Keratinocyte (primary cell): ENCODE results near the gene BCL2L11. TPM values are rescaled to one million over a fixed set of nuclear protein-coding genes. Genes with fewer than 3 reads are reported as not detected.

Experiments used
- DNase-seq: peaks from one replicate; pipeline ENCODE4 v3.0.0-alpha.2; 2011; ENCODE audit warnings: low read depth, missing footprints, low spot score
- FAIRE-seq: peaks from 2 replicates; lab custom pipeline; 2011; peaks lifted over from hg19 to GRCh38; lab: Jason Lieb, UNC
- H2AFZ ChIP-seq: 2 replicates; pipeline ENCODE4 v1.6.0; 2012; ENCODE audit warnings: low read length, control low read depth, inconsistent platforms; ENCODE audit not compliant: control insufficient read depth
- H3K27ac ChIP-seq: 2 replicates; pipeline ENCODE4 v1.5.1; 2011; ENCODE audit warnings: low read length; ENCODE audit not compliant: control insufficient read depth, insufficient read depth
- H3K27me3 ChIP-seq: 3 replicates; pipeline ENCODE4 v1.6.0; 2011; ENCODE audit warnings: low read length; ENCODE audit not compliant: control insufficient read depth, insufficient read depth; ENCODE audit errors: extremely low read depth
- H3K36me3 ChIP-seq, 2 experiments: 2 replicates in 1 of 2; 3 replicates in 1 of 2; pipeline ENCODE4 v1.5.1; 2011; ENCODE audit warnings: low read length in 2 of 2, mild to moderate bottlenecking in 1 of 2; ENCODE audit not compliant: control insufficient read depth in 2 of 2, insufficient read depth in 2 of 2; ENCODE audit errors: extremely low read depth in 1 of 2
- H3K4me1 ChIP-seq: 3 replicates; pipeline ENCODE4 v1.5.1; 2011; ENCODE audit warnings: low read length; ENCODE audit not compliant: control insufficient read depth, insufficient read depth; ENCODE audit errors: extremely low read depth
- H3K4me2 ChIP-seq: 3 replicates; pipeline ENCODE4 v1.6.0; 2011; ENCODE audit warnings: low read depth, low read length; ENCODE audit not compliant: control insufficient read depth, insufficient read depth; ENCODE audit errors: extremely low read depth
- H3K4me3 ChIP-seq, 3 experiments: fragments of 200-600 bp in 1 of 3; sonication (generic) in 1 of 3; 2 replicates in 2 of 3; 3 replicates in 1 of 3; pipeline ENCODE4 v1.5.1; 2011 to 2016; ENCODE audit warnings: low read length in 3 of 3, mild to moderate bottlenecking in 3 of 3, control low read depth in 2 of 3, inconsistent platforms in 1 of 3, low read depth in 1 of 3, mixed read lengths in 1 of 3, mixed run types in 1 of 3, moderate library complexity in 1 of 3; ENCODE audit not compliant: control insufficient read depth in 2 of 3, insufficient read depth in 2 of 3; ENCODE audit errors: extremely low read depth in 1 of 3
- H3K79me2 ChIP-seq: 2 replicates; pipeline ENCODE4 v1.6.0; 2012; ENCODE audit warnings: low read length; ENCODE audit not compliant: control insufficient read depth, insufficient read depth
- H3K9ac ChIP-seq: 3 replicates; pipeline ENCODE4 v1.6.0; 2011; ENCODE audit warnings: low read length; ENCODE audit not compliant: control insufficient read depth, insufficient read depth; ENCODE audit errors: extremely low read depth
- H3K9me1 ChIP-seq: 3 replicates; pipeline ENCODE4 v1.6.0; 2011; ENCODE audit warnings: low read length; ENCODE audit not compliant: control insufficient read depth, insufficient read depth; ENCODE audit errors: extremely low read depth
- H3K9me3 ChIP-seq: 2 replicates; pipeline ENCODE4 v1.5.1; 2012; ENCODE audit warnings: low read depth, low read length; ENCODE audit not compliant: control insufficient read depth
- H4K20me1 ChIP-seq: 3 replicates; pipeline ENCODE4 v1.6.0; 2011; ENCODE audit warnings: low read length; ENCODE audit not compliant: control insufficient read depth, insufficient read depth; ENCODE audit errors: extremely low read depth
- CTCF ChIP-seq, 3 experiments: IDR thresholded peaks in 1 of 3; conservative IDR thresholded peaks in 1 of 3; optimal IDR thresholded peaks in 1 of 3; 2 replicates in 2 of 3; 3 replicates in 1 of 3; pipeline versions ENCODE3 to v1.5.1; 2011; ENCODE audit warnings: low read length in 3 of 3, mild to moderate bottlenecking in 3 of 3, moderate library complexity in 2 of 3, control low read depth in 1 of 3, inconsistent platforms in 1 of 3; ENCODE audit not compliant: insufficient read depth in 2 of 3; ENCODE audit errors: extremely low read depth in 1 of 3
- EZH2 ChIP-seq: IDR thresholded peaks from one replicate; pipeline ENCODE4 v1.6.1; 2012; ENCODE audit warnings: inconsistent platforms, mild to moderate bottlenecking, low read length, moderate library complexity
- dilution Hi-C: fragments of 300-500 bp; cut with MboI; formaldehyde crosslinking; loops from one replicate; pipeline ENCODE4 v1.7.0; 2020; ENCODE audit warnings: low sequenced_read_pairs; ENCODE audit not compliant: extremely low pct_ligation_motif_present
- polyA plus RNA-seq, 5 experiments: library from polyadenylated mRNA; depleted of rRNA in 3 of 5; stranded (reverse) in 3 of 5; stranded (forward) in 1 of 5; unstranded in 1 of 5; fragments of >200 nt; gene quantifications; 1 replicate in 1 of 5; 2 replicates in 3 of 5; 3 replicates in 1 of 5; pipeline versions ENCODE4 v1.2.1 to v1.2.3, GENCODE V29; 2011 to 2012; ENCODE audit warnings: missing spikeins in 2 of 5, low read depth in 1 of 5, low replicate concordance in 1 of 5

The BCL2L11 gene
- polyA plus RNA-seq, 1 donor (not counting 4 experiments of a cell fraction or from before 2014, with no cell fraction given): 1.9 TPM

GRCh38 chr2:111135910-111136297 lies 15.2 kb downstream of the BCL2L11 start:
- TF ChIP-seq CTCF (optimal IDR thresholded peaks at IDR 0.05 in 1 of 3, IDR thresholded peaks at IDR 0.05 in 1 of 3, conservative IDR thresholded peaks at IDR 0.05 in 1 of 3; ENCODE audit: extremely low read depth in 1 of 3, insufficient read depth in 2 of 3, low read length in 3 of 3) (peak in 1 of 3 experiments; percentile 22), EZH2 (no peak)
- Histone ChIP-seq H3K4me3 (no peak overlapping the region), H2AFZ (no peak overlapping the region), H3K9me3 (no peaks in the 10 kb centered on the region), H3K36me3 (peaks cover 0 to 4% of the 10 kb centered on the region in 2 experiments), H3K4me1 (peaks cover 7% of the 10 kb centered on the region), H3K9me1 (no peaks in the 10 kb centered on the region), H3K27ac (no peak overlapping the region), H3K4me2 (no peak overlapping the region), H3K27me3 (no peaks in the 10 kb centered on the region), H3K9ac (no peak overlapping the region), H4K20me1 (no peaks in the 10 kb centered on the region), H3K79me2 (no peaks in the 10 kb centered on the region)
- FAIRE-seq: no peak
- dilution Hi-C loops: no loop called here
- DNase-seq: no peak

DNA sequence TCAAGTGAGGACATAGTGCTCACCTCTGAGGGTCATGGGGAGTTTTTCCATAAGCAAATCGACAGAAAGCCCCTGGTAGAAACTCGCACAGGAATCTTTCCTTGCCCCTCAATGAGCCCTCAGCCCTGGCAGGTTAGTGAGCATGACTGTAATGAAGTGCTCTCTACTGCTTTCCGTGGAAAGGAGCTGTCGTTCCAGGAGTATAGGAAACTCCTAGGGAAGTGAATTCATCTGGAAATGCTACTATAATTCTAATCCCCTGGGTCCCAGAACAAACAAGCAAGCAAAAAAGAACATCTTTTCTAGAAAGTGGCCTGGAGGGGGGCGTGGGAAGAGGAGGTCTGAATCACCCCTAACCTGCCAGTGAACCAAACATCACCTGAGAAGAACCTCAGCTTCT lies 18.1 kb downstream of the BCL2L11 start:
- H3K27ac ChIP-seq: no peak overlapping the region
- peaks cover 0 to 4% of the 10 kb centered on the region in 2 experiments for H3K36me3 ChIP-seq
- H3K4me2 ChIP-seq: no peak overlapping the region
- FAIRE-seq: no peak
- peaks cover 7% of the 10 kb centered on the region for H3K4me1 ChIP-seq
- H4K20me1 ChIP-seq: no peaks in the 10 kb centered on the region
- TF ChIP-seq EZH2 (no peak), CTCF (optimal IDR thresholded peaks at IDR 0.05 in 1 of 3, IDR thresholded peaks at IDR 0.05 in 1 of 3, conservative IDR thresholded peaks at IDR 0.05 in 1 of 3; ENCODE audit: extremely low read depth in 1 of 3, insufficient read depth in 2 of 3, low read length in 3 of 3) (no peak)
- H3K9ac ChIP-seq: no peak overlapping the region
- no peak for DNase-seq
- dilution Hi-C loops: no loop called here
- no peak overlapping the region for H2AFZ ChIP-seq
- H3K79me2 ChIP-seq: no peaks in the 10 kb centered on the region
- no peaks in the 10 kb centered on the region for H3K27me3 ChIP-seq
- H3K9me3 ChIP-seq: no peaks in the 10 kb centered on the region
- H3K4me3 ChIP-seq: no peak overlapping the region
- H3K9me1 ChIP-seq: no peaks in the 10 kb centered on the region
